Measurements from ENCODE around the gene CTBP1. TPM values are rescaled to one million over a fixed set of nuclear protein-coding genes. Genes with fewer than 3 reads are reported as not detected.

The CTBP1 gene
- total and polyA plus RNA-seq, 4 experiments from 2014 or later, result 39.3 to 195 (median 132) TPM

GRCh38 chr4:1230316-1230715 is 18.6 kb downstream of the CTBP1 start:
- H3K4me1 ChIP-seq (ENCODE audit: insufficient read depth, low read length), result no peaks in the 10 kb centered on the region
- H3K36me3 ChIP-seq (ENCODE audit: insufficient read depth, low read length), result peaks cover 54% of the 10 kb centered on the region
- Mint-ChIP-seq H3K4me1 (peaks cover 0 to 9% (median 5%) of the 10 kb centered on the region in 4 donors), H3K9me3 (peaks cover 0 to 3% (median 0%) of the 10 kb centered on the region in 8 donors), H3K27me3 (no peaks in the 10 kb centered on the region), H3K36me3 (peaks cover 28 to 61% of the 10 kb centered on the region in 2 donors), H3K27ac (no peak overlapping the region), H3K4me3 (no peak overlapping the region)
- H3K4me3 ChIP-seq (ENCODE audit: low read length in 2 of 2), result no peak overlapping the region
- ChIA-PET POLR2A (ENCODE audit: partially characterized antibody) (no interaction called here), CTCF (ENCODE audit: partially characterized antibody) (no interaction called here)
- no peaks in the 10 kb centered on the region for H3K27me3 ChIP-seq (ENCODE audit: insufficient read depth, low read length)
- H3K9me3 ChIP-seq (ENCODE audit: control insufficient read depth in 1 of 2, low read length in 2 of 2), result no peaks in the 10 kb centered on the region
- H3K27ac ChIP-seq (ENCODE audit: low read depth, low read length), result no peak overlapping the region
- intact Hi-C loops (cut with micrococcal nuclease), result no loop called here
- peak in 1 of 5 donors; percentile 25 for DNase-seq

GRCh38 chr4:1229117-1229849 is 19.6 kb downstream of the CTBP1 start:
- Histone ChIP-seq H3K27me3 (ENCODE audit: insufficient read depth, low read length) (no peaks in the 10 kb centered on the region), H3K4me1 (ENCODE audit: insufficient read depth, low read length) (no peaks in the 10 kb centered on the region), H3K27ac (ENCODE audit: low read depth, low read length) (no peak overlapping the region), H3K9me3 (ENCODE audit: control insufficient read depth in 1 of 2, low read length in 2 of 2) (no peaks in the 10 kb centered on the region), H3K4me3 (ENCODE audit: low read length in 2 of 2) (no peak overlapping the region), H3K36me3 (ENCODE audit: insufficient read depth, low read length) (peaks cover 52% of the 10 kb centered on the region)
- H3K27me3 Mint-ChIP-seq, result no peaks in the 10 kb centered on the region
- peaks cover 0 to 3% (median 0%) of the 10 kb centered on the region in 8 donors for H3K9me3 Mint-ChIP-seq
- peaks cover 0 to 16% (median 8%) of the 10 kb centered on the region in 4 donors for H3K4me1 Mint-ChIP-seq
- intact Hi-C loops (cut with micrococcal nuclease), result no loop called here
- no peak overlapping the region for H3K4me3 Mint-ChIP-seq
- POLR2A ChIA-PET (ENCODE audit: partially characterized antibody), result no interaction called here
- H3K27ac Mint-ChIP-seq, result peak overlapping the region in 1 of 7 donors; percentile 19
- CTCF ChIA-PET (ENCODE audit: partially characterized antibody), result no interaction called here
- DNase-seq, result no peak
- peaks cover 30 to 56% of the 10 kb centered on the region in 2 donors for H3K36me3 Mint-ChIP-seq

GRCh38 chr4:1227816-1228215 is 21.1 kb downstream of the CTBP1 start:
- CTCF ChIA-PET (ENCODE audit: partially characterized antibody), result no interaction called here
- Histone ChIP-seq H3K9me3 (ENCODE audit: control insufficient read depth in 1 of 2, low read length in 2 of 2) (no peaks in the 10 kb centered on the region), H3K4me1 (ENCODE audit: insufficient read depth, low read length) (no peaks in the 10 kb centered on the region), H3K27me3 (ENCODE audit: insufficient read depth, low read length) (no peaks in the 10 kb centered on the region), H3K36me3 (ENCODE audit: insufficient read depth, low read length) (peaks cover 54% of the 10 kb centered on the region), H3K27ac (ENCODE audit: low read depth, low read length) (no peak overlapping the region), H3K4me3 (ENCODE audit: low read length in 2 of 2) (no peak overlapping the region)
- intact Hi-C loops (cut with micrococcal nuclease), result no loop called here
- no peaks in the 10 kb centered on the region for H3K27me3 Mint-ChIP-seq
- POLR2A ChIA-PET (ENCODE audit: partially characterized antibody), result no interaction called here
- no peak overlapping the region for H3K4me3 Mint-ChIP-seq
- H3K27ac Mint-ChIP-seq, result no peak overlapping the region
- no peaks in the 10 kb centered on the region for H3K9me3 Mint-ChIP-seq
- H3K36me3 Mint-ChIP-seq, result peaks cover 30 to 56% of the 10 kb centered on the region in 2 donors
- DNase-seq, result no peak
- H3K4me1 Mint-ChIP-seq, result peaks cover 0 to 19% (median 8%) of the 10 kb centered on the region in 4 donors

GRCh38 chr4:1226598-1226997 is 22.3 kb downstream of the CTBP1 start:
- no peaks in the 10 kb centered on the region for H3K4me1 ChIP-seq (ENCODE audit: insufficient read depth, low read length)
- peaks cover 4 to 22% (median 8%) of the 10 kb centered on the region in 4 donors for H3K4me1 Mint-ChIP-seq
- peaks cover 52% of the 10 kb centered on the region for H3K36me3 ChIP-seq (ENCODE audit: insufficient read depth, low read length)
- no peaks in the 10 kb centered on the region for H3K27me3 Mint-ChIP-seq
- H3K4me3 Mint-ChIP-seq, result peak overlapping the region in 1 of 8 donors; percentile 0
- H3K27me3 ChIP-seq (ENCODE audit: insufficient read depth, low read length), result no peaks in the 10 kb centered on the region
- H3K9me3 Mint-ChIP-seq, result no peaks in the 10 kb centered on the region
- H3K36me3 Mint-ChIP-seq, result peaks cover 25 to 49% of the 10 kb centered on the region in 2 donors
- intact Hi-C loops (cut with micrococcal nuclease), result no loop called here
- H3K9me3 ChIP-seq (ENCODE audit: control insufficient read depth in 1 of 2, low read length in 2 of 2), result no peaks in the 10 kb centered on the region
- DNase-seq, result no peak
- no peak overlapping the region for H3K27ac ChIP-seq (ENCODE audit: low read depth, low read length)
- no peak overlapping the region for H3K4me3 ChIP-seq (ENCODE audit: low read length in 2 of 2)
- ChIA-PET CTCF (ENCODE audit: partially characterized antibody) (no interaction called here), POLR2A (ENCODE audit: partially characterized antibody) (no interaction called here)
- peak overlapping the region in 2 of 7 donors; percentile 17 to 35 for H3K27ac Mint-ChIP-seq

- intact Hi-C loops (cut with micrococcal nuclease), result no loop called here
- ChIA-PET POLR2A (ENCODE audit: partially characterized antibody) (no interaction called here), CTCF (ENCODE audit: partially characterized antibody) (no interaction called here)
- H3K9me3 ChIP-seq (ENCODE audit: control insufficient read depth in 1 of 2, low read length in 2 of 2), result no peaks in the 10 kb centered on the region
- DNase-seq, result no peak
- Mint-ChIP-seq H3K4me1 (peaks cover 7 to 22% (median 11%) of the 10 kb centered on the region in 4 donors), H3K27me3 (no peaks in the 10 kb centered on the region), H3K9me3 (no peaks in the 10 kb centered on the region), H3K36me3 (peaks cover 30 to 49% of the 10 kb centered on the region in 2 donors), H3K4me3 (no peak overlapping the region), H3K27ac (peak overlapping the region in 1 of 7 donors; percentile 21)
- H3K36me3 ChIP-seq (ENCODE audit: insufficient read depth, low read length), result peaks cover 49% of the 10 kb centered on the region
- H3K27ac ChIP-seq (ENCODE audit: low read depth, low read length), result no peak overlapping the region
- H3K4me1 ChIP-seq (ENCODE audit: insufficient read depth, low read length), result no peaks in the 10 kb centered on the region
- H3K4me3 ChIP-seq (ENCODE audit: low read length in 2 of 2), result no peak overlapping the region
- H3K27me3 ChIP-seq (ENCODE audit: insufficient read depth, low read length), result no peaks in the 10 kb centered on the region
These were observed 22.8 kb downstream of the CTBP1 start for GRCh38 chr4:1226144-1226481.

GRCh38 chr4:1225272-1226143 is 23.4 kb downstream of the CTBP1 start:
- H3K4me3 Mint-ChIP-seq, result no peak overlapping the region
- intact Hi-C loops (cut with micrococcal nuclease), result no loop called here
- no peak for DNase-seq

More at GRCh38 chr4:1225272-1226143, 23.4 kb downstream of the CTBP1 start:
- Histone ChIP-seq H3K36me3 (ENCODE audit: insufficient read depth, low read length) (peaks cover 46% of the 10 kb centered on the region), H3K4me3 (ENCODE audit: low read length in 2 of 2) (no peak overlapping the region), H3K27ac (ENCODE audit: low read depth, low read length) (no peak overlapping the region), H3K9me3 (ENCODE audit: control insufficient read depth in 1 of 2, low read length in 2 of 2) (no peaks in the 10 kb centered on the region), H3K27me3 (ENCODE audit: insufficient read depth, low read length) (no peaks in the 10 kb centered on the region), H3K4me1 (ENCODE audit: insufficient read depth, low read length) (no peaks in the 10 kb centered on the region)
- ChIA-PET POLR2A (ENCODE audit: partially characterized antibody) (no interaction called here), CTCF (ENCODE audit: partially characterized antibody) (no interaction called here)
- H3K36me3 Mint-ChIP-seq, result peaks cover 36 to 48% of the 10 kb centered on the region in 2 donors
- no peaks in the 10 kb centered on the region for H3K9me3 Mint-ChIP-seq
- peak overlapping the region in 1 of 7 donors; percentile 21 for H3K27ac Mint-ChIP-seq
- H3K4me1 Mint-ChIP-seq, result peaks cover 7 to 24% (median 14%) of the 10 kb centered on the region in 4 donors
- no peaks in the 10 kb centered on the region for H3K27me3 Mint-ChIP-seq
